Measurements from ENCODE around the gene CDH13.

Gene CDH13

DNA sequence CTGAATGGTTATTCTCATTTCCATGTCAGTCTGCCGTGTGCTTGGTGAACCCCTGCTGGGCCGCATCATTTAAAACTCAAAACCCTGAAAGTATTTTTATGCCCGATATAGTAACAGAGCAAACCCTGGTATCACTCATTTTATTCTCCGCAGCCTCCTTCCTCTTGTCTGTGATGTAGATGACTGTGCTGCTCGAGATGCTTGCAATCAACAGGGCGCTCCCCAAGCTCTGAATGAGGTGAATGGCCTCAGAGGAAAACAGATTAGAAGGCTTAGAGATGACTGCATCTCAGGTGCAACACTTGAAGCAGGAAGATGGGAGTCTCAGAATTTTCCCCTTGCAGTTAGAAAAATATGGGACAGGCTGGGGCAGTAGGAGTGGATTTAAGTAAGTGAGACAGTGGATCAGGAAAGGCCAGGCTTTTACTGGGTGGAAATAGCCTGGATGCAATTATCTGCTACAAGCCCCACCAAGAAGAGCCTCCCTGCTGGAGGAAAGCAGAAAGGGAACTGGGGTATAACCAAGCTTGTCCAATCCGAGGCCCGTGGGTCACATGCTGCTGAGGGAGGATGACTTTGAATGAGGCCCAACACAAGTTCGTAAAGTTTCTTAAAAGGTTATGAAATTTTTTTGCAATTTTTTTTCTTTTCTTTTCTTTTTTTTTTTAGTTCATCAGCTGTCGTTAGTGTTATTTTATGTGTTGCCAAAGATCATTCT is 166.9 kb downstream of the CDH13 start:
- no peak for ATAC-seq

- no peak for ATAC-seq
Observed at GRCh38 chr16:82796047-82796446, 169.3 kb downstream of the CDH13 start.

GRCh38 chr16:82801361-82801760 is 174.6 kb downstream of the CDH13 start:
- peak in 1 of 2 donors; percentile 24 for ATAC-seq

DNA sequence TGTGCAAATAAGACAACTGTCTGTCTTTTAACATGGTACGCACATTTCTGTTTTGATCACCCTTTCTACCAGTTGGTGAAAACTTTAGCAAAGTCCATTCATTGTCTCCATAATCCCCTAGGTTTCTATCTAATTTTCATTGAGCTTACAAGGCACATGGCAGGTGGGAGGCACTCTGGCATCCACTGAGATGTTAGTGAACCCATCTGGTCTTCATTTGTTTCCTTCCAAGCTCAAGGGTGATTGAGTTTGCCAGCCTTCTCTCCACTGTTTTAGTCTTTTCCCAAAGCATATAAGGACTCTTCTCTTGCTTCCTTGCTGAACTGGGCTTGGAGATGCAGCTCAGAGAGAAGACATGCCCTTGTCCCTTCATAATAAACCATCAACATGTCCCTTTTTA is 179.1 kb downstream of the CDH13 start:
- no peak for ATAC-seq

DNA sequence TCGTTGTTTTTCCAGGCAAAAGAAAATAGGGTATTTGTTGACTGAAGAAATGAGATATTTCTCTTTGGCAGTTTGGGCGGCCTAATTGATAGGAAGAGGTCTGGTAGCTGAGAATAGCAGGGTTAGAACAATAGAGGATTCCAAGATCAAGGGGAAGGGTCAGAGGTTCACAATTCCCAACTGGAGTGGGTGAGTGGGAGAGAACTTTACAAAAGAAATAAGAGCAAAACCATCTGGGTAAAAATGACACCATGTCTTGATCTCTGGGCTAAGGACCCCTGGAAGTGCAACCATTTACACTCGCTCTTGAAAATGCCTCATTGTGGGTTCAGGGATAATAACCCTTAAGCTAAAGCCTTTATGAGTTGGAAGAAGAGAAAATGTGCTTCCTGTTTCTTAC is 180.5 kb downstream of the CDH13 start:
- no peak for ATAC-seq

GRCh38 chr16:82808036-82808435 is 181.3 kb downstream of the CDH13 start:
- ATAC-seq: no peak

DNA sequence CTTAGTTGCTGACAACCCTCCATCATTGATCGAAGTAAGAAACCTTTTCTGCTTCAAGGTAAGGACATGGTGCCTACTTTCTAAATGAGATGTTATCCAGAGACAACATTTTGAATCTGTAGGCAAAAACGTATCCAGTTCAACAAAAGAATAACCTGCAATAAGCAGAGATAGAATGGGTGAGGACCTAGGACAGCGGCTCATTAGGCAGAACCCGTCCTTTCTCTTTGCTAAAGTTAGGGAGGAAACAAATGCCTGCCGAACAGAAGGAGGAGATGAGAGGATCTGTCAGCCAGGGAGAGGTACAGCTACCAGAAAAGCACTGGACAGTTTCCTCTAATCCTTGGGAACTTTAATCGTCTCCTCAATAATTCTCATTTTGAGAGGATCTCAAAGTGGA is 183.3 kb downstream of the CDH13 start:
- ATAC-seq: no peak

GRCh38 chr16:82814059-82814458 is 187.3 kb downstream of the CDH13 start:
- no peak for ATAC-seq

DNA sequence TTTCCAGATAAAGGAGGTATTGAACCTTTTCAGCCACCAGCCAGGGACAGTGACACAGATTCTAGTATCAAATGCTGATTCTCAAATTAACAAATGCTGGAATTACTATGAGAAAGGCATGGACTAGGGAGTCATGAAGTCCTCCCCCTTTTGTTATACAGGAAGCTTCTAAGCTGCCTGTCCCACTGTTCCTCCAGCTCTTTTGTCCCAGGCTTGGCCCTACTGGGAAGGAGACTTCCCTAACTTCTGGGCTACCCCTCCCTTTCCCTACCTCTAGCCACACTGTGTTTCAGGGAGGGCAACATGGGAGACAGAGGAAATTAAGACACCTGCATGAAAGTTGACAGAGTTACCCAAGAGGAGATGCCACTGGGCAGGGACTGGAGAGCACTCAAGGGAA is 192.5 kb downstream of the CDH13 start:
- no peak for ATAC-seq

DNA sequence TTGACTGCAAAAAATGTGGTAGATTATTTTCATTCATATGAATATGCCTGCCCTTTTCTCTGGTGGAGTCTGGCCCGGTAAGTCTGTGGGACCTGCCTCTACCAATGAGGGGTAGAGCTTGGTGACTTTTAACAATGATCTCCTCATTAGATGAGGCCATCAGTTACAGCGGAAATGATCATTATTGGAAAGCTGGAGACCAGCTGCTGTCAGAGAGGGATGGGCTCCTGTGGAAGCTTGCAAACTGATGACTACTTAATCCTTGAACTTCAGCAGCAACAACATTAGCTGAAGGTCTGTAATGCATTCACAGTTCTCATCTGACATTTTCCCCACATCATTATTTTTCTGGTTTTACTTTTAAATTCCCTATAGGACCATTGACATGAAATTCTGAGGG is 194.1 kb downstream of the CDH13 start:
- ATAC-seq: no peak

- ATAC-seq: no peak
Observed at GRCh38 chr16:82824408-82824807, 197.6 kb downstream of the CDH13 start.

- no peak for ATAC-seq
Observed at GRCh38 chr16:82829301-82829700, 202.5 kb downstream of the CDH13 start.

DNA sequence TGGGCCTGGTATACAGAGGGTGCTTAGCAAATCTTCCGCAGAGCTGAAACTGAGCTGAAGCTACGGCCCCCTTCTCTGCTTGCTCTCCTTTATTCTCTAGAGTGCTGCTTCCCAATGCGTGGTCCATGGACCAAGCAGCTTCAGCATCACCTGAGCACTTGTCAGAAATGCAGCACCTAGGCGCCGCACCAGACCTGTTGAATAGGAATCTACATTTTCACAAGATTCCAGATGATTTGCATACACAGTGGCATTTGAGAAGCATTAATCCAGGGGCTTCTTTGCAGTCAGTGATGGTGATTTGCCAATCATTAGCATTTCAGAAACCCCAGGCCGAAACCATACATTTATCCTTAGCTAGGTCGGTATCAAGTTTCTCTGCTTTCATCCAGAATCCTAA is 204.2 kb downstream of the CDH13 start:
- ATAC-seq: no peak

GRCh38 chr16:82832821-82833220 is 206.1 kb downstream of the CDH13 start:
- ATAC-seq: no peak

- ATAC-seq: no peak
Observed at GRCh38 chr16:82833378-82833993, 206.7 kb downstream of the CDH13 start.

DNA sequence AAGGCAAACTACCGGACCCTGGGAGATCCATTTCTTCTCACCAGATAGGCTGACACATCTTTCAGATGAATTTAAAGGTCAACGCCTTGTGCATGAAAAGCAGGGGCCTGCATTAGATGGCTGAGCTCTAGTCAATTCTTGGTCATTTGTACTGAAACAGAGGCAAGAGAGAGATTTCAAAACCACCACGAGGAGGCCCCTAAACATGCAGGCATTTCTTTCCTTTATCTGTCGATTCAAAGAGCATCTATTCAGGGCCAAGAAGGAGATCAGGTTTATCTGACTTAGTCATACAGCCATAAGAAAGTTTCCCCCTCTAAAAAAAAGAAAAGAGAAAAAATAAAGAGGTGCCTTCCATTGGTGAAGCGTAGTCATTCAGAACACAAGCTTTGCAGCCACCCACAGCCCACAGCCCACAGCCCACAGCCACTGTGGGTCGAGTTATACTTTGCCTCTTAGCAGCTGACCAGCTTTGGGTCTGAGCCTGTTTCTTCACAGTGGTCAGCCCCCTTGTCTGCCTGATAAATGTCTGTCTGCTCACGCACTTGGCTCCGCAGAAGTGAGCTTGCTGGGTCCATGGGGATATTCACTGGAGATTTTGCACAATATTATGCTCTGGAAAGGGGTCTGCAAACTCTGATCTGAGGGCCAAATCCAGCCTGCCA is 207.5 kb downstream of the CDH13 start:
- no peak for ATAC-seq

DNA sequence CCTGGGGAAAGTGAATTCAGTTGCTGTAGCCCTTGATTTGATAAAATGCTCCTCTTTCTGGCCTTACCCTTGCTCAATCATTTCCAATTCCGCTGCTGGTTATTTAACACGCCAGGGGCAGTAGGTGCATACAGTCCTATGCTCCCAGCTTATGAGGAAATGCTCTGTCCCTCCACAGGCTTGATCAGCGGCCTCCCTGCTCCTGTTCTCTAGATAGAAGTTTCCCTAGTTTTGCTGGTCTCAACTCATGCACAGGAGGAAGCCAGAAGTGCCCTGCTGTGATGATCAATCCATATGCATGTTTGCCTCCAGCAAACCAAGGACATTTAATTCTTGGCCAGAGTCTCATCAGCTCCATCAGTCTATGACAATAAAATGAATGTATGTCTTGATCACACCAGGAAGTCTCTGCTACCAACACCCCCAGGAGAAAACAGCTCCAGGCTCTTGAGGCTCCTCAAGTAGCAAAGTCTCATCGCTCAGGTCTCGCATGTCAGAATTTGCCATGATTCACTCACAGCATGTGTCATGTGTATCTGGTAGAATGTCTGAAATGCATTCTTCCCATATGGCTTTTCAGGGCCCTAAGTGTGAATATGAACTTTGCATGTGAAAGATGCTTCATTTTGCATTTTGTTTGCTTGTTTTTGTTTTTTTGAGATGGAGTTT is 208.9 kb downstream of the CDH13 start:
- ATAC-seq: no peak

DNA sequence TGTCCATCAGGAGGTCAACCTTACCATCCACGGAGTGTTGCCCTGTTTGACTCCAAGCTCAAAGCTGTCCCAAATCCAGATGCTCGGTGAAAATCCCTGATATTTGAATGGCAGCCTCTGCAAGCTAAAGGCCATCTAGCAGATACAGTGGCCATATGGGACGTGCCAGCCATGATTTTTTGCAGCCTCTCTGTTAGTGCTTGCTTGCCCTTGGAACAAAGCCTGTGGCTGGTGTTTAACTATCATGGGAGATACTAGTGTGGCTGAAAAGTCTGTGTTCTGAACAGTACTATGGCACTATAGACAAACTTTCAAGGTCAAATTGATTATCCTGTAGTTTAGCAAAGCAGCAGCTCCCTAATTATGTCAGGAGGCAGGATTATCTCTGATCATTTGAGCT is 214.3 kb downstream of the CDH13 start:
- ATAC-seq: no peak

DNA sequence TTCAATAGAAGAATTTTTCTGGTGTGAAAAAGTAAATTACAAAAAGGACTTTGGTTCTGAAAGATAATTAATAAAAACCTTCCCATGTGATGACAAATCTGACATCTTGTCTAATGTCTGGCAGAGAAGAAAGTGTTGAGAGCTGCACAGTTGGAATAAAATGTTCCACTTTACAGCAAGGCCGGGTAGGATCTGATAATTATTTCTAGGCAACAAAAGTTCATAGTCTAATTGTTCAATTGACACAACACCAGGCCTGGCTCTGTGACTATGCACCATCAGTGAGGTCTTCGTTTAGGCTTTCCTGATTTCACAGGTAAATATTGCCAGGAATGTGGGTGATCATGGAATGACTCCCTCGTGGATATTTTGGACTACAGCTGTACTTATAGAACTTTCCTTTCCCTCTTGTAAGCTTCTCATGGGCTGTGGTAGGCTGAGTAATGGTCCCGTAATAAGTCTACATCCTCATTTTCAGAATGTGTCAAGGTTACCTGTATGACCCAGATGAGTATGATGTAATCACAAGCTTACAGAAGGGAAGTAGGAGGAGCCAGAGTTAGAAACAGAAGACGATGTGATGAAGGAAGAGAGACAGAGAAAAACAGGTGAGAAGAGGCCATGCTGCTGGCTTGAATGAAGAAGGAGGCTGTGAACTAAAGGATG is 217.0 kb downstream of the CDH13 start:
- ATAC-seq: no peak

DNA sequence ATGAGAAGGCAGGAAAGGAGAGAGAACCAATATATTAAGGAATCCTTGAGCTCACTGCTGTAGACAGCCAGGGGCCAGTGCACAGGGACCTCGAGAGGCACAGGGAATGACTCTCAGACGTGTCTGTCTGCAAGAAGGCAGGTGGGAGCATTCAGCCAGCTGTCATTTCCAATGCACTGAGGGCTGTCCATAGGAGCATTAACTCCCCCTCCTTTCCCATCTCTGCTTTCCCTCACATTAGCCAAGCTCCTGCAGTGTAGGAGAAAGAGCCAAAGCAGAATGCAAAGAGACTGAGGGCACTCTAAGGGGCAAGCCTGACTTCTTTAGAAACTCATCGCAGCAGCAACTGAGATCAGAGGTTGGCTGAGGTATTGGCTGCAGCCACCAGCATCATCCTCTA is 218.3 kb downstream of the CDH13 start:
- ATAC-seq: no peak

DNA sequence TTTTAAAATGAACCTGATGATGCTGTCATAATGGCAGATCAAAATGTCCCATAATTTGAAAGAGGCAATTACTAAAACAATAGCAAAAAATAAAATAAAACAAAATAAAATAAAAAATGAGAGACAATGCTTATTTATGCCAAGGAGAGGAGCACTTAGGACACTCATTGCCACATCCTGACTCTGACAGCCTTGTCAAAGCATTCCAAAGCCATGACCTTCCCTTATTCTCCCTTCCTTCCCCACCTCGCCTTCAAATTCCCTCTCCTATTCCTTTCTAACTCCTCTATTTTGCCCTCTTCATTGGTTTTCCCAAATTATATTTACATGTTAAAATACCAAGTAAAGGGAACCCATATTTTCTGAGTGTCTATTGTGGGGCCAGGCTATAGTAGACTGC is 220.0 kb downstream of the CDH13 start:
- no peak for ATAC-seq

DNA sequence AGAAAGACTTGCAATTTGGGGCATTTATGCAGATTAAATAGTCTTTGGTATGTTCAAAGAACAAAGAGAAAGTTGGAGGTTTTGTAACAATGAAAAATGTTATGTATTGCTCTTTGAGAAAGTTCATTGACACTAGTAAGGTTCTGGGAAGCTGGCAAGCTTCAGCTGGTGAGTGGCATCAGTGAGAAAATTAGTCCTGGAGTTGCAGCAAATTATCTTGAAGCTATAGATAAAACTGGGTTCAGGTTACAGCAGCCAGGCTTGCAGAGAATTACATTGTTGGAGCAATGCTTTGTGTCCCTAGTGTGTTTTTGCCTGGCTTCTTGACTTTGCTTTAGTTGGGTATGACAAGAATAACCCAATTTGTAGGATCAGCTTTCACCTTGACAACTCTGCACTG is 221.2 kb downstream of the CDH13 start:
- ATAC-seq: no peak

DNA sequence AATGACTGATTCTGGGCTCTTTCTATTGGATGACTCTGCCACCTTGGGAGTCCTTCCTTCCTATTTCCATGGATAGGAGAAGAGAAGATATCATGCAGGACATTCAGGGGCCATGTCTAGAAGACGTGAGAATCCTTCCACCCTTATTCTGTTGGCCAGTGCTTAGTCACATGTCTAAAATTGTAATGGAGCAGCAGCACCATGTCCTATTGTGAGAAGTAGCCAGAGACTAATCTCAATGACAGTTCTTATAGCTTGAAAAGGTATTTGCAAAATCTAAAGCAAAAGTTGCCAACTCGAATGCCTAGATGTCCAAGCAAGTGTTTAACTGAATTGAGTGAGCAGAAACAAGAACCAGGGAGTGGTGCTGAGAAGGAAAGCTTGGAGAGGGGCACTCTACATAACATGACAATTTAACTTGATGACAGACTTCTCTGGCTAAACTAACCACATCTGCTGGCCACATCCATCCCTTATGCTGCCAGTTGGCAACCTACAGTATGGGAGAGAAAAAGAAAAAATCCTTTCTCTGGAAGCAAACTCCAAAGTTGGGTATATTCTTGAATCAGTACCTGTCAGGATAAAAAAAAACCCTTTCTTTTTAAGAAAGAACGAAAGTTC is 225.7 kb downstream of the CDH13 start:
- ATAC-seq: no peak

All from activated CD4-positive, CD25-positive, alpha-beta regulatory T cell treated with anti-CD3 and anti-CD28 coated beads, Interleukin-2, amount 50 U/mL, for 24 hours (primary cell).